GM18951 (cell line): ENCODE measurements around the gene AMHR2.
"Not testable (repeated sequence)": the region's sequence is repeated elsewhere in the genome, so short reads cannot be mapped to it uniquely, and the experiment has no call there.

ENCODE experiments used
- POLR2A ChIP-seq: IDR thresholded peaks from 4 replicates; pipeline ENCODE4 v1.6.1; 2011; ENCODE audit warnings: mild to moderate bottlenecking; ENCODE audit not compliant: insufficient read length, insufficient read depth; ENCODE audit errors: extremely low read depth
- in situ Hi-C: fragments of 300-500 bp; cut with MboI; formaldehyde crosslinking; loops from one replicate; pipeline ENCODE4 v1.12.0; 2022; ENCODE audit warnings: low sequenced_read_pairs, mixed read lengths, inconsistent platforms; ENCODE audit not compliant: unreplicated experiment

The AMHR2 gene

GRCh38 chr12:53425515-53426150, 2.0 kb downstream of the AMHR2 start:
- no peak for TF ChIP-seq POLR2A
- in situ Hi-C loops, result no loop called here

DNA sequence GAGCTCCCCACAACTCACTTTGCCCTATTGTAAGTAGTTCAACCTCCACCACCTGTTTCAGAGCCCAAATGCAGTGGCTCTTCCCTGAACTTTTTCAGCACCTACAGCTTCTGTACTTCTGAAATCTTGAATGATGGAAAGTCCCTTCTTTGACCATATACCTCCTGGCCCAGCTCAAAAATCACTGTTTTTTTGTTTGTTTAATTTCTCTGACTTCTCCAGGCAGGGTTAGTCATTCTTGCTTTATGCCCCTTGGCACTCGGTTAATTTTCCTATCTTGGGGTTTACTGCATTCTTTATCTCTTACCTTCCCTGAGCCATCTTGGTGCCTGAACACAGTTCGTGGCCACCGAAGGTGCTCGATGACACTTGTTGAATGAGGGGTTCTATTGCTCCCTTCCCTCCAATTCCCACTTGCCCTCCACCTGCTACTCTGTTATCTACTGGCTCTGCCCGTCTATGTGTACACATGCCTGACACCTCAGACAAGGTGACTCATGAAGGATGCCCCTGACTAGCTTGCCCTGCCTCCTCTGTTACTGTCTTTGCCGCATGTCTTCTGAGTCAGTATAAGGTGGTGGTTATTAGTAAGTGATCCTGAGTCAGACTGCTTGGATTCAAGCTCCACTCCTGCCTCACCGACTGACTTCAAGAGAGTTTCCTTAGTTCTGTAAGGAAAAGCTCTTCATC, 4.4 kb downstream of the AMHR2 start:
- TF ChIP-seq POLR2A, result no peak
- in situ Hi-C loops, result no loop called here

DNA sequence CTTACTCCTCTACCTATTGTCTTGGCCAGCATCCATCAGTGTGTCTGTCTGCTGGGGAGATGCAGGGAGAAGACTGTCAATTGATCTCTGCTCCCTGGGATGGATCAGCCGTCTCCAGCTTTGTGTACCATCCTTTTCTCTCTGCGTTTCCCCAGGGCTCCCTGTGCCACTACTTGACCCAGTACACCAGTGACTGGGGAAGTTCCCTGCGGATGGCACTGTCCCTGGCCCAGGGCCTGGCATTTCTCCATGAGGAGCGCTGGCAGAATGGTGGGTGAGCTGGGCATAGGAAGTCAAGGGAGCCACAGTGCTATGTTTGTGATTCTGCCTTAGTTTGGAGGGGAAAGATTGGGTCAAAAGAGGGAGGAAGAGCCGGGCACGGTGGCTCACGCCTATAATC, 5.1 kb downstream of the AMHR2 start:
- in situ Hi-C loops, result no loop called here
- no peak for TF ChIP-seq POLR2A

GRCh38 chr12:53430116-53430515, 6.5 kb downstream of the AMHR2 start:
- in situ Hi-C loops, result no loop called here
- TF ChIP-seq POLR2A, result no peak

DNA sequence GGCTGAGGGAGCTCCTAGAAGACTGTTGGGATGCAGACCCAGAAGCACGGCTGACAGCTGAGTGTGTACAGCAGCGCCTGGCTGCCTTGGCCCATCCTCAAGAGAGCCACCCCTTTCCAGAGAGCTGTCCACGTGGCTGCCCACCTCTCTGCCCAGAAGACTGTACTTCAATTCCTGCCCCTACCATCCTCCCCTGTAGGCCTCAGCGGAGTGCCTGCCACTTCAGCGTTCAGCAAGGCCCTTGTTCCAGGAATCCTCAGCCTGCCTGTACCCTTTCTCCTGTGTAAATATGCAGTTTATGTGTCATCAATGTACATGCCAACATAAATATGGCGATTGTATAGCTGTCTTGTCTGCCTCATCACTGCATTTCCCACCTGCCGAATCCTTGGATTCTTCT, 7.5 kb downstream of the AMHR2 start:
- in situ Hi-C loops, result no loop called here
- TF ChIP-seq POLR2A, result no peak

DNA sequence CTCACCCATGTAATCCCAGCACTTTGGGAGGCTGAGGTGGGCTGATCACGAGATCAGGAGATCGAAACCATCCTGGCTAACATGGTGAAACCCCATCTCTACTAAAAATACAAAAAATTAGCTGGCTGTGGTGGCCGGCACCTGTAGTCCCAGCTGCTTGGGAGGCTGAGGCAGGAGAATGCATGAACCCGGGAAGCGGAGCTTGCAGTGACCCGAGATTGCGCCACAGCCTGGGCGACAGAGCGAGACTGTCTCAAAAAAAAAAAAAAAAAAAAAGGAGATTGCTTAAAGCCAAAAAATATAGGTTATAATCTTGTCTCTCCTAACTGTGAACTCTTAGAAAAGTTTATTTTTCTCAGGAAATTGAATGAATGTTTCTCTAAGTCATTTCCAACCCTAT, 11.7 kb downstream of the AMHR2 start:
- in situ Hi-C loops, result not testable (repeated sequence)

DNA sequence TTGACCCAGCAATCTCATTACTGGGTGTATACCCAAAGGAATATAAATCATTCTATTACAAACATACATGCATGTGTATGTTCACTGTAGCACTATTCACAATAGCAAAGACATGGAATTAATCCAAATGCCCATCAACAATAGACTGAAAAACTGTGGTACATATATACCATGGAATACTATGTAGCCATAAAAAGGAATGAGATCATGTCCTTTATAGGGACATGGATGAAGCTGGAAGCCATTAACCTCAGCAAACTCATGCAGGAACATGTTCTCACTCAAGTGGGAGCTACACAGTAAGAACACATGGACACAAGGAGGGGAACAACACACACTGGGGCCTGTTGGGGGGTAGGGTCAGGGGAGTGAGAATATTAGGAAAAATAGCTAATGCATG, 15.9 kb downstream of the AMHR2 start:
- in situ Hi-C loops, result not testable (repeated sequence)

DNA sequence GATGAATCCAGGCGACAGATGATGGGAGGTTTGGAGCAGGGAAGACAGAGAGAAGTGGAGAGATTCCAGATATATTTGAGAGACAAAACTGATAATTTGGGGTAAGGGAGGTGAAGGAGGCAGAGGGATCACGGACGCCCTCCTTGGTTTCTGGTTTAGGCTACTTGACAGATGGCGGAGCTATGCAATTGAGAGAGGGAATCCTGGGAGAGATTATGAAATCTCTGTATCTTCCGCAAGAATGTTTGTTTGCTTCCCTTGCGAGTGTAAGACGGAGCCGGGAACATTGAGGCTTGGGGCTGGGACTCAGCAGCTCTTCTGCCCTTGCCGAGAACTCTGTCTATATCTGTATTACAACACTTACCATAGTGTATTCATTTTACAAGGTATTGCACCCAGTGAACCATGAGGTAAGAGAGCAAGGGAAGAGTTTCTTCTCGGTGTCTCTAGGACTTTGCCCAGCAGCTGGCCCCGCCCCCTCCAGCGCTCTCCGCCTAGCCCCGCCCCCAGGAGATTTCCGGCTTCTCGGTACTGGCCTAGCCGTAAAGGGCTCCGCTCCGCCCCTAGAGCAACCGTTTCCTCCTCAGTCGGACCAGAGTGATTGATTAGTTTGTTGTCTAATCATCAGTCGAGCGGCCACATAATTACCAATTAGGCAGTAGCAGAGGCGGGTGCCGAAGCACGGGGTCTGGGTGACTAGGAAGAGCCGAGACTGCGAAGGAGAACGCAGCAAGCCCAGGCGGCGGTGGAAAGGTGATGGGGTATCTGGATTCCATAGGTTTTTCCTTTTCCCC, 17.6 kb downstream of the AMHR2 start, which contains the start of gene PRR13:
Gene PRR13, plus strand, starts transcription at position 695 of the 794 bp plus-strand sequence. CDS start 981 bp downstream, outside the sequence.
- peak; percentile 96 for TF ChIP-seq POLR2A
- in situ Hi-C loops, result no loop called here

DNA sequence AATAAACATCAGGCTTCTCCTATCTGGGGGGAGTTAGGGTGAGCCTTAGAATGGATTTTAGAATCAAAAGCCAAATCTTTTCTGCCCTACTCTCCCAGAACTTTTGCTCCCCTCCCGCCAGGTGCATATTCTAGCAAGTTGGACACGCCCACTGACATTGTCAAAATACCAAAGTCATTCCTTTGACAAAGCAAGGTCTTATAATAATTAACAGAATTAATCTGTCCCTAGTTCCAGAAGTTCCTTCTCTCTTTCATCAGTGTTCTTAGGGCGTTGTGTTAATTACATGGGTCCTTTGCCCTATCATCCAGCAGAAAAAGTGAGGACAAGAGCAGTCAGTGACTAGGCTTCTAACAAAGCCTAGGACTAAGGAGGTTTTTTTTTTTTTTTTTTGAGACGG, 20.3 kb downstream of the AMHR2 start:
- in situ Hi-C loops, result no loop called here
- no peak for TF ChIP-seq POLR2A

GRCh38 chr12:53444593-53445325, 21.1 kb downstream of the AMHR2 start:
- in situ Hi-C loops, result not testable (repeated sequence)

- TF ChIP-seq POLR2A, result no peak
- in situ Hi-C loops, result no loop called here
Observed at GRCh38 chr12:53450936-53451335, 27.3 kb downstream of the AMHR2 start.

DNA sequence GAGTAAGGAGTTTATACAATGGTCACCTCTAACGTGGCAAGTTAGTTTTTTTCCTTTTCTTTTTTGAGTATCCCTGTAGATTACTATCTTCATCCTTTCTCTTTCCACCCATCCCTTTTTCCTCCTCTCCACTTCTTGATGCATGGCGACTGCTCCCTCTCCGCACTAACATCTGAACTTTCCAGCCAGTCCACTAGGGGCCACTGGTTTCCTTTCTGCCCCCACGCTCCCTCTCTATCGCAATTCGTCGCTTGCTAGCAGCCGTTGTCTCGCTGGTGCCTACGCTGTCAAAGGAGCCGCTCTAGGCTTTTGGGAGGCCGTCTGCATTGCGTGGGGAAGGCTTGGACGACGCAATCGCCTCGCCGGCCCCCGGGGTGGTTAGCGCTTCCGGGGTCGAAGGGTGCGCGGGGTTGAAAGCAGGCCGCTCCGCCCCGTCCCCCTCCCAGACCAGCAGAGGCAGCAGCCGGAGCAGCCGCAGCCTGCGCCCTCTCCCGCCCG, 28.1 kb downstream of the AMHR2 start, which contains the start of gene PCBP2:
Gene PCBP2, plus strand, starts transcription at position 442 of the 498 bp plus-strand sequence. CDS start 2,699 bp downstream, outside the sequence.
- TF ChIP-seq POLR2A, result peak; percentile 88
- in situ Hi-C loops, result no loop called here
